ENCODE measurements around the gene HDAC4. TPM values are rescaled to one million over a fixed set of nuclear protein-coding genes. Genes with fewer than 3 reads are reported as not detected.
A peak's percentile ranks its signal among the peaks of the same experiment; 100 is the strongest.

HDAC4 gene
- total RNA-seq, 1 donor from 2014 or later: 76.6 TPM

DNA sequence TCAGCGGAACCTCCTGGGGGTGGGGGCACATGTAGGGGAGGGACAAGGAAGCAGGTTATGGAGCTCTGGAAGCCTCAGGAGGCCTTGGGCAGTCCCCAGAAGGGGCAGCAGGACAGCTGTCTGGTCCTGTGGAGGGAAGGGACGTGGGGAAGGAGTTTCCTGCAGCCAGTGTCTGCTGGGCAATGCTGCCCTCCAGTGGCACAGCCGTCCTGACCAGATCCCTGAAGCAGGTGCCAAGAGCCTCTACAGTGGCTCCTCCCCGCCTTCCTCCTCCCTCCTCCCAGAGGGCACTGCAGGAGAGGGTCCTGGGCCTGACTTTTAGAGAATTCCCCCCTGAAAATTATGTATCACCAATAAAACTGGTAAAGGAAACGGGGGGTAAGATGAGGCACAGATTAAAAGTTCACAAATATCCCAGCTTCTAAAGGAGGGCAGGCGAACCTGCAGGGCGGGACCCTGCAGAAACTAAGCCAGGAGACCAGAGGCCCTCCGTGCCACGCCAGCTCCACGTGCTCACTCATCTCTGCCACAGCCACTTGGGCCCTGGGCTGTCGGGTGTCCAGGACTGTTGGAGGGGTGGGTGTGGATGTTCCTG, 294.4 kb downstream of the HDAC4 start:
- Histone ChIP-seq H3K9me3 (no peaks in the 10 kb centered on the region), H3K27me3 (no peaks in the 10 kb centered on the region), H3K36me3 (peaks cover 0 to 53% of the 10 kb centered on the region in 2 donors), H3K4me1 (no peaks in the 10 kb centered on the region), H3K4me3 (no peak overlapping the region), H3K27ac (no peak overlapping the region)
- intact Hi-C loops (cut with DNase I): no loop called here
- DNase-seq (ENCODE audit: extremely low spot score in 2 of 2): no peak
- no peak for TF ChIP-seq POLR2AphosphoS5 (IDR thresholded peaks at IDR 0.05; ENCODE audit: insufficient read depth in 1 of 2, low read depth in 1 of 2)
- TF ChIP-seq, protein P1, sequence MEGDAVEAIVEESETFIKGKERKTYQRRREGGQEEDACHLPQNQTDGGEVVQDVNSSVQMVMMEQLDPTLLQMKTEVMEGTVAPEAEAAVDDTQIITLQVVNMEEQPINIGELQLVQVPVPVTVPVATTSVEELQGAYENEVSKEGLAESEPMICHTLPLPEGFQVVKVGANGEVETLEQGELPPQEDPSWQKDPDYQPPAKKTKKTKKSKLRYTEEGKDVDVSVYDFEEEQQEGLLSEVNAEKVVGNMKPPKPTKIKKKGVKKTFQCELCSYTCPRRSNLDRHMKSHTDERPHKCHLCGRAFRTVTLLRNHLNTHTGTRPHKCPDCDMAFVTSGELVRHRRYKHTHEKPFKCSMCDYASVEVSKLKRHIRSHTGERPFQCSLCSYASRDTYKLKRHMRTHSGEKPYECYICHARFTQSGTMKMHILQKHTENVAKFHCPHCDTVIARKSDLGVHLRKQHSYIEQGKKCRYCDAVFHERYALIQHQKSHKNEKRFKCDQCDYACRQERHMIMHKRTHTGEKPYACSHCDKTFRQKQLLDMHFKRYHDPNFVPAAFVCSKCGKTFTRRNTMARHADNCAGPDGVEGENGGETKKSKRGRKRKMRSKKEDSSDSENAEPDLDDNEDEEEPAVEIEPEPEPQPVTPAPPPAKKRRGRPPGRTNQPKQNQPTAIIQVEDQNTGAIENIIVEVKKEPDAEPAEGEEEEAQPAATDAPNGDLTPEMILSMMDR (IDR thresholded peaks at IDR 0.05): peak in 2 of 3 experiments; percentile 19 to 23
- no peak for TF ChIP-seq POLR2A (IDR thresholded peaks at IDR 0.05)

- no peaks in the 10 kb centered on the region for H3K4me1 ChIP-seq
- DNase-seq (ENCODE audit: extremely low spot score in 2 of 2): no peak
- TF ChIP-seq POLR2A (IDR thresholded peaks at IDR 0.05): no peak
- TF ChIP-seq POLR2AphosphoS5 (IDR thresholded peaks at IDR 0.05; ENCODE audit: insufficient read depth in 1 of 2, low read depth in 1 of 2): no peak
- TF ChIP-seq, protein P1 (IDR thresholded peaks at IDR 0.05): no peak
- H3K4me3 ChIP-seq: no peak overlapping the region
- intact Hi-C loops (cut with DNase I): no loop called here
- no peaks in the 10 kb centered on the region for H3K27me3 ChIP-seq
- H3K36me3 ChIP-seq: peaks cover 0 to 64% of the 10 kb centered on the region in 2 donors
- no peak overlapping the region for H3K27ac ChIP-seq
- H3K9me3 ChIP-seq: no peaks in the 10 kb centered on the region
These were observed 295.6 kb downstream of the HDAC4 start for GRCh38 chr2:239105234-239105633.

DNA sequence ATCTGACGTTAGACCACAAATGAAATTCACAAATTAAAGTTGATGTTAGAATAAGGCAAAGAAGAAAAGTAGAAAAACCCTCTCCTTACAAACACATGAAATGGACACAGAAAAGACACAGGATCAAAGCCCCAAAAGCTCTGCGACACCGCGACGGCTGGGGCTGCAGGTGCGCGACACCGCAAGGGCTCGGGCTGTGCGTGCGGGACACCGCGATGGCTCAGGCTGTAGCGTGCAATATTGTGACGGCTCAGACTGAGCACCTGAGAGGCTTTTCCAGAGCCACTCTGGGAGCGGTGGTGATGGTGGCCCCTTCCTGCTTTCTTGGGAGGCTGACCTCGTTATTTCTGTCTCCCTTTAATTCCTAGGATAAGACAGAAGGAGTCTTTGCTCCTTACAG, 296.0 kb downstream of the HDAC4 start:
- intact Hi-C loops (cut with DNase I): no loop called here
- Histone ChIP-seq H3K4me1 (no peaks in the 10 kb centered on the region), H3K36me3 (peaks cover 0 to 67% of the 10 kb centered on the region in 2 donors), H3K4me3 (no peak overlapping the region), H3K27ac (no peak overlapping the region), H3K9me3 (no peaks in the 10 kb centered on the region), H3K27me3 (no peaks in the 10 kb centered on the region)
- no peak for DNase-seq (ENCODE audit: extremely low spot score in 2 of 2)
- TF ChIP-seq POLR2A (IDR thresholded peaks at IDR 0.05) (no peak), POLR2AphosphoS5 (IDR thresholded peaks at IDR 0.05; ENCODE audit: insufficient read depth in 1 of 2, low read depth in 1 of 2) (no peak)
- TF ChIP-seq, protein P1 (IDR thresholded peaks at IDR 0.05): no peak

- Histone ChIP-seq H3K27ac (no peak overlapping the region), H3K9me3 (no peaks in the 10 kb centered on the region), H3K4me1 (no peaks in the 10 kb centered on the region), H3K4me3 (no peak overlapping the region), H3K27me3 (no peaks in the 10 kb centered on the region), H3K36me3 (peaks cover 0 to 62% of the 10 kb centered on the region in 2 donors)
- no peak for DNase-seq (ENCODE audit: extremely low spot score in 2 of 2)
- intact Hi-C loops (cut with DNase I): no loop called here
- TF ChIP-seq POLR2AphosphoS5 (IDR thresholded peaks at IDR 0.05; ENCODE audit: insufficient read depth in 1 of 2, low read depth in 1 of 2): no peak
- TF ChIP-seq POLR2A (IDR thresholded peaks at IDR 0.05): no peak
- TF ChIP-seq, protein P1 (IDR thresholded peaks at IDR 0.05): no peak
These were observed 297.4 kb downstream of the HDAC4 start for GRCh38 chr2:239103125-239104098.
